Pons (tissue), 1 donor: ENCODE results near the gene TCF12.

Experiments used
- DNase-seq: peaks from one replicate; pipeline ENCODE4 v3.0.0-alpha.2; 2016; ENCODE audit warnings: low spot score

The TCF12 gene

GRCh38 chr15:57169643-57170042 lies 251.2 kb downstream of the TCF12 start:
- DNase-seq, result no peak

- no peak for DNase-seq
Observed at GRCh38 chr15:57171426-57171825, 253.0 kb downstream of the TCF12 start.

GRCh38 chr15:57172925-57173324 lies 254.5 kb downstream of the TCF12 start:
- no peak for DNase-seq

- no peak for DNase-seq
Observed at GRCh38 chr15:57183041-57183440, 264.6 kb downstream of the TCF12 start.

GRCh38 chr15:57183614-57184344 lies 265.3 kb downstream of the TCF12 start:
- no peak for DNase-seq

GRCh38 chr15:57184502-57184901 lies 266.1 kb downstream of the TCF12 start:
- no peak for DNase-seq

GRCh38 chr15:57185507-57186074 lies 267.1 kb downstream of the TCF12 start:
- no peak for DNase-seq

GRCh38 chr15:57189466-57189865 lies 271.0 kb downstream of the TCF12 start:
- DNase-seq, result no peak

- DNase-seq, result no peak
Observed at GRCh38 chr15:57190208-57190607, 271.8 kb downstream of the TCF12 start.

GRCh38 chr15:57193161-57193560 lies 274.7 kb downstream of the TCF12 start:
- DNase-seq, result no peak

GRCh38 chr15:57195326-57195725 lies 276.9 kb downstream of the TCF12 start:
- DNase-seq, result no peak

GRCh38 chr15:57196865-57197264 lies 278.4 kb downstream of the TCF12 start:
- DNase-seq, result no peak

- DNase-seq, result no peak
Observed at GRCh38 chr15:57198131-57198530, 279.7 kb downstream of the TCF12 start.

GRCh38 chr15:57198654-57199291 lies 280.3 kb downstream of the TCF12 start:
- DNase-seq, result peak; percentile 20

GRCh38 chr15:57201578-57201977 lies 283.1 kb downstream of the TCF12 start:
- no peak for DNase-seq

GRCh38 chr15:57203906-57204305 lies 285.5 kb downstream of the TCF12 start:
- no peak for DNase-seq

GRCh38 chr15:57205027-57205855 lies 286.8 kb downstream of the TCF12 start:
- DNase-seq, result no peak

- no peak for DNase-seq
Observed at GRCh38 chr15:57205996-57206395, 287.6 kb downstream of the TCF12 start.

- peak; percentile 90 for DNase-seq
Observed at GRCh38 chr15:57213862-57214261, 295.4 kb downstream of the TCF12 start.

- no peak for DNase-seq
Observed at GRCh38 chr15:57215326-57215725, 296.9 kb downstream of the TCF12 start.

- no peak for DNase-seq
Observed at GRCh38 chr15:57215881-57216280, 297.4 kb downstream of the TCF12 start.

GRCh38 chr15:57216288-57216687 lies 297.8 kb downstream of the TCF12 start:
- DNase-seq, result no peak
